Right atrium auricular region (tissue), 2 donors: Measurements from ENCODE around the gene LIM2. TPM values are rescaled to one million over a fixed set of nuclear protein-coding genes. Genes with fewer than 3 reads are reported as not detected.

ENCODE experiments used
- DNase-seq: peaks from one replicate; pipeline ENCODE4 v3.0.0-alpha.2; 2019; ENCODE audit warnings: low spot score
- H3K27ac ChIP-seq, 2 donors: fragments of 200-600 bp; sonication (generic); 1 replicate in 1 of 2; 2 replicates in 1 of 2; pipeline ENCODE4 v1.5.1; 2016 to 2019
- H3K27me3 ChIP-seq, 2 donors: fragments of 200-600 bp; sonication (generic); one replicate each; pipeline versions ENCODE4 v1.5.1 to v1.6.0; 2017 to 2019
- H3K36me3 ChIP-seq: fragments of 200-600 bp; sonication (generic); one replicate; pipeline ENCODE4 v1.5.1; 2016
- H3K4me1 ChIP-seq, 2 donors: fragments of 200-600 bp; sonication (generic); one replicate each; pipeline versions ENCODE4 v1.5.1 to v1.6.0; 2017 to 2019
- H3K4me3 ChIP-seq, 2 donors: fragments of 200-600 bp; sonication (generic); 1 replicate in 1 of 2; 2 replicates in 1 of 2; pipeline ENCODE4 v1.5.1; 2017 to 2019; ENCODE audit warnings: mild to moderate bottlenecking in 1 of 2, moderate library complexity in 1 of 2
- H3K9me3 ChIP-seq, 2 donors: fragments of 200-600 bp; sonication (generic); one replicate each; pipeline ENCODE4 v1.5.1; 2019
- total RNA-seq, 2 donors: library from RNA; depleted of rRNA; stranded (reverse); fragments of >200 nt; gene quantifications; one replicate each; pipeline ENCODE4 v1.1.0, GENCODE V29; 2016
- TF ChIP-seq, protein P1 (sequence below), 2 donors: fragments of 200-600 bp; sonication (generic); IDR thresholded peaks; one replicate each; pipeline ENCODE4 v1.5.1; 2019; ENCODE audit warnings: antibody characterized with exemption in 2 of 2

LIM2 gene
- total RNA-seq, 2 donors from 2014 or later, result not detected

GRCh38 chr19:51368366-51369282, 19.1 kb downstream of the LIM2 start, which contains the start of gene CLDND2:
TSS of gene CLDND2 (minus strand) at chr19:51369003. CDS start at chr19:51368577, 426 bp downstream.
- H3K27ac ChIP-seq, result peak within 1 kb of the TSS; percentile 95 to 99
- H3K36me3 ChIP-seq, result no peaks in the 10 kb centered on the region
- peak within 1 kb of the TSS; percentile 51 to 78 for H3K4me3 ChIP-seq
- H3K27me3 ChIP-seq, result no peaks in the 10 kb centered on the region
- TF ChIP-seq, protein P1, sequence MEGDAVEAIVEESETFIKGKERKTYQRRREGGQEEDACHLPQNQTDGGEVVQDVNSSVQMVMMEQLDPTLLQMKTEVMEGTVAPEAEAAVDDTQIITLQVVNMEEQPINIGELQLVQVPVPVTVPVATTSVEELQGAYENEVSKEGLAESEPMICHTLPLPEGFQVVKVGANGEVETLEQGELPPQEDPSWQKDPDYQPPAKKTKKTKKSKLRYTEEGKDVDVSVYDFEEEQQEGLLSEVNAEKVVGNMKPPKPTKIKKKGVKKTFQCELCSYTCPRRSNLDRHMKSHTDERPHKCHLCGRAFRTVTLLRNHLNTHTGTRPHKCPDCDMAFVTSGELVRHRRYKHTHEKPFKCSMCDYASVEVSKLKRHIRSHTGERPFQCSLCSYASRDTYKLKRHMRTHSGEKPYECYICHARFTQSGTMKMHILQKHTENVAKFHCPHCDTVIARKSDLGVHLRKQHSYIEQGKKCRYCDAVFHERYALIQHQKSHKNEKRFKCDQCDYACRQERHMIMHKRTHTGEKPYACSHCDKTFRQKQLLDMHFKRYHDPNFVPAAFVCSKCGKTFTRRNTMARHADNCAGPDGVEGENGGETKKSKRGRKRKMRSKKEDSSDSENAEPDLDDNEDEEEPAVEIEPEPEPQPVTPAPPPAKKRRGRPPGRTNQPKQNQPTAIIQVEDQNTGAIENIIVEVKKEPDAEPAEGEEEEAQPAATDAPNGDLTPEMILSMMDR (IDR thresholded peaks at IDR 0.05), result no peak
- DNase-seq, result no peak
- peaks cover 0 to 30% of the 10 kb centered on the region in 2 donors for H3K4me1 ChIP-seq
- H3K9me3 ChIP-seq, result no peaks in the 10 kb centered on the region

DNA sequence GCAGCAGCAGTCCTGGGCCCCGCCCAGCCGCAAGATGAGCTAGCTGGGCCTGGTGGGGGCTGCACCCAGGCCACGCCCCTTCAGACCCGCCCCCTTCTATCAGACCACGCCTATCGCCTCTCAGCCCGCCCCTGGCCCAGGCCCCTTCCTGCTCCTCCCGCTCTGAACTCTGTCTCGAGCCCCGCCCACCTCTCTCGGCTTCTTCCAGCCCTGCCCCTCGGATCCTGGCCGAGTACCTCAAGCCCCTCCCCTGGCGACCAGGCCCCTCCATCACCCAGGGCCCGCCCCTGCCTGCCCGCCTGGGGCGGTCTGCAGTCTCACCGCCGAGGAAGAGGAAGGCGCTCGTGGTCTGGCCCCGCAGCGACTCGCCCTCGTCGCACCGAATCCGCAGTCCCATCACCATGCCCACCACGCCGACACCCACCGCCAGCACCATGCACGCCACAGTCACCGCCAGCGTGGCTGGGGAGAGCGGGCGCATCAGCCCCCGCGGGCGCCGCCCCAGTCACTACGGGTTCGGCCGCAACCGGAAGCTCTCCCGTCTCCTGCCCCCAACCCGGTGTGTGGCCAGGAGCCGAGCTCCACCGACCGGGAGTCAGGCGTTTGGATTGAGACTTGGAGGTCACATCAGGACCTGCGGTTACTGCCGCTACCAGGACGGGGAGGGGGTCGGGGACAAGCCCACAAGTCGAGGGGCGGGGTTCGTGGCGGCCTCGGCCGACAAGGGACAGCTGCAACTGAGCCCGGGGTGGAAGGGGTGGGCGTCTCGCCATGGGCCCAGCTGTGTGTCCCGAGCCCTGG, 20.0 kb downstream of the LIM2 start:
- peak overlapping the region; percentile 95 to 99 for H3K27ac ChIP-seq
- H3K9me3 ChIP-seq, result no peaks in the 10 kb centered on the region
- H3K36me3 ChIP-seq, result no peaks in the 10 kb centered on the region
- H3K4me3 ChIP-seq, result peak overlapping the region; percentile 69 to 78
- TF ChIP-seq, protein P1 (IDR thresholded peaks at IDR 0.05), result no peak
- H3K4me1 ChIP-seq, result peaks cover 0 to 38% of the 10 kb centered on the region in 2 donors
- no peaks in the 10 kb centered on the region for H3K27me3 ChIP-seq
- peak; percentile 99 for DNase-seq

- TF ChIP-seq, protein P1 (IDR thresholded peaks at IDR 0.05), result no peak
- Histone ChIP-seq H3K27ac (peak overlapping the region; percentile 95 to 99), H3K4me3 (peak overlapping the region; percentile 69 to 78), H3K9me3 (no peaks in the 10 kb centered on the region), H3K4me1 (peaks cover 0 to 44% of the 10 kb centered on the region in 2 donors), H3K27me3 (no peaks in the 10 kb centered on the region), H3K36me3 (no peaks in the 10 kb centered on the region)
- DNase-seq, result no peak
Observed at GRCh38 chr19:51367255-51367564, 20.6 kb downstream of the LIM2 start.

GRCh38 chr19:51366389-51367254, 21.2 kb downstream of the LIM2 start:
- Histone ChIP-seq H3K27me3 (no peaks in the 10 kb centered on the region), H3K36me3 (no peaks in the 10 kb centered on the region), H3K4me3 (peak overlapping the region; percentile 78 to 79), H3K4me1 (peaks cover 0 to 48% of the 10 kb centered on the region in 2 donors), H3K27ac (peak overlapping the region; percentile 95 to 99), H3K9me3 (no peaks in the 10 kb centered on the region)
- TF ChIP-seq, protein P1 (IDR thresholded peaks at IDR 0.05), result no peak
- peak; percentile 99 for DNase-seq

DNA sequence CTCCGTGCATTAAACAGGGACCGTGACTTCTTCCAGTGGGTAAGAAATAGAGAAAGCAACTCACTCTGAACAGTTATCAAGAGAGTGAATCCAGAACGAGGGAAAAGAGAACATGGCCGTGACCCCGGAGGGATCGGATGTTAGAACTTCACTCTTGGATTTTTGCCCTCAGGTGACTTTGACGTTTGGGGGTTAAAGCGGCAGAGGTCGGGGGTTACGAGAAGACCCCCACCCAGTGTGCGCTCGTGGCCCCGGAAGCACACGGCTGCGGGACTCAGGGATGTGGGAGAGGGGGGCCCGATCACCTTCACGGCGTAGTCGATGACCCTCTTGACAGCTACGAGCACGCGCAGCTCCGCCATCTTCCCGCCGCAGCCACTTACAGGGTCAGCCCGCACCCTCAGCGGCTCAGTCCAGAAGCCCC, 21.8 kb downstream of the LIM2 start, which contains the start of gene ETFB:
ETFB (minus strand) TSS at position 424 of the 424 bp plus-strand sequence; CDS start at position 362, 62 bp downstream.
- TF ChIP-seq, protein P1 (IDR thresholded peaks at IDR 0.05), result no peak
- DNase-seq, result no peak
- Histone ChIP-seq H3K27me3 (no peaks in the 10 kb centered on the region), H3K36me3 (no peaks in the 10 kb centered on the region), H3K4me1 (peaks cover 0 to 48% of the 10 kb centered on the region in 2 donors), H3K27ac (peak within 1 kb of the TSS; percentile 95 to 99), H3K4me3 (peak within 1 kb of the TSS; percentile 78 to 79), H3K9me3 (no peaks in the 10 kb centered on the region)
